GM12892 (cell line): ENCODE measurements around the gene PGAM1.

Experiments
- POLR2A ChIP-seq: IDR thresholded peaks from 2 replicates; pipeline ENCODE4 v1.6.1; 2011; ENCODE audit warnings: low read depth, low read length, control low read depth
- POLR2AphosphoS5 ChIP-seq: IDR thresholded peaks from 2 replicates; pipeline ENCODE4 v1.6.1; 2011; ENCODE audit warnings: low read depth, low read length, control low read depth
- TAF1 ChIP-seq: IDR thresholded peaks from 2 replicates; pipeline ENCODE4 v1.6.1; 2011; ENCODE audit warnings: low read depth, mild to moderate bottlenecking, control low read depth, low read length, borderline replicate concordance

DNA sequence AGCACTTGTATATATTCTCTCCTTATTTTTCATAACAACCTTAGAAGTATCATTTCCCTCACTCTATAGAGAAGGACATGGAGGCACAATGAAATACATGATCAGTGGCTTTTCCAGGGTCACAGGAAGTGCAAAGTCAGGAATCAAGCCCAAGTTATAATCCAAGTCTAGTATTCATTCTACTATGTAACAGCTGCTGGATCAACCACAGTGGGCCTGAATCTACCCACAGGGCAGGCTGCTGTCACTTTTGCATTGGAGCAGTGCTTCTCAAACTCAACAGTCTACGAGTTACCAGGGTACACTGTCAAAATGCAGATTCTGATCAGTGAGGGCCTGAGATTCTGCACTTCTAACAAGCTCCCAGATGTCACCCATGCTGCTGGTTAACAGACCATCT is 38.2 kb downstream of the PGAM1 start:
- TF ChIP-seq POLR2AphosphoS5, result no peak
- no peak for TF ChIP-seq POLR2A
- TF ChIP-seq TAF1, result no peak
